Body of pancreas (tissue), 4 donors: Measurements from ENCODE around the gene CFAP119. TPM values are rescaled to one million over a fixed set of nuclear protein-coding genes. Genes with fewer than 3 reads are reported as not detected.

ENCODE experiments used
- ATAC-seq: fragments of 150-250 bp; one replicate; pipeline ENCODE4 v1.9.1; 2016
- DNase-seq, 4 donors: peaks; one replicate each; pipeline ENCODE4 v3.0.0-alpha.2; 2019
- H3K27ac ChIP-seq, 4 donors: fragments of 200-600 bp; sonication (generic); 1 replicate in 3 of 4; 2 replicates in 1 of 4; pipeline versions ENCODE4 v1.5.1 to v1.6.1; 2016 to 2019; ENCODE audit warnings: mild to moderate bottlenecking in 1 of 4, mixed read lengths in 1 of 4, moderate library complexity in 1 of 4
- H3K27me3 ChIP-seq, 2 donors: fragments of 200-600 bp; sonication (generic); one replicate each; pipeline ENCODE4 v1.6.0; 2016; ENCODE audit warnings: mild to moderate bottlenecking in 1 of 2
- H3K36me3 ChIP-seq, 2 donors: fragments of 200-600 bp; sonication (generic); replicated peaks in 1 of 2; 2 replicates each; pipeline ENCODE4 v1.5.1; 2016; ENCODE audit warnings: low read depth in 2 of 2; ENCODE audit not compliant: insufficient read depth in 1 of 2
- H3K4me1 ChIP-seq: fragments of 200-600 bp; sonication (generic); one replicate; pipeline ENCODE4 v1.6.0; 2016
- H3K4me3 ChIP-seq, 2 donors: fragments of 200-600 bp; sonication (generic); 1 replicate in 1 of 2; 2 replicates in 1 of 2; pipeline ENCODE4 v1.5.1; 2016 to 2019
- H3K9me3 ChIP-seq, 3 donors: fragments of 200-600 bp; sonication (generic); 1 replicate in 2 of 3; 2 replicates in 1 of 3; pipeline ENCODE4 v1.5.1; 2016
- CTCF ChIP-seq, 7 experiments: fragments of 450-650 bp in 4 of 7; fragments of 200-600 bp in 3 of 7; sonication (generic) in 3 of 7; IDR thresholded peaks; one replicate each; pipeline ENCODE4 v1.5.1; 2016 to 2019; ENCODE audit warnings: antibody characterized with exemption in 7 of 7
- POLR2A ChIP-seq, 3 donors: fragments of 450-650 bp; IDR thresholded peaks; one replicate each; pipeline ENCODE4 v1.6.1; 2016; ENCODE audit warnings: antibody characterized with exemption in 3 of 3, mild to moderate bottlenecking in 2 of 3
- WGBS, 2 donors: methylation state at CpG; one replicate each; pipeline ENCODE4 v1.1.5; 2017; 5-methylcytosine and 5-hydroxymethylcytosine counted together
- intact Hi-C: fragments of 100-400 bp; cut with DNase I; formaldehyde crosslinking; loops from one replicate; pipeline ENCODE4 v1.15.1; 2023
- total RNA-seq, 2 donors: library from RNA; depleted of rRNA; stranded (reverse); fragments of >200 nt; gene quantifications; one replicate each; pipeline ENCODE4 v1.1.0, GENCODE V29; 2016

Gene CFAP119
- total RNA-seq, 2 donors from 2014 or later: 1.6 to 28.0 TPM

- TF ChIP-seq CTCF (IDR thresholded peaks at IDR 0.05) (no peak), POLR2A (IDR thresholded peaks at IDR 0.05) (no peak)
- DNase-seq (no peak), ATAC-seq (no peak)
- H3K36me3 ChIP-seq: peaks cover 0 to 7% of the 10 kb centered on the region in 2 donors
- peaks cover 18% of the 10 kb centered on the region for H3K4me1 ChIP-seq
- WGBS, 2 donors: 59 to 78% methylated on average over 4 of the region's 4 CpGs
- no peaks in the 10 kb centered on the region for H3K9me3 ChIP-seq
- no peak overlapping the region for H3K27ac ChIP-seq
- no peaks in the 10 kb centered on the region for H3K27me3 ChIP-seq
- no peak overlapping the region for H3K4me3 ChIP-seq
- intact Hi-C loops: no loop called here
Observed at GRCh38 chr16:30780549-30780948, 18.7 kb upstream of the CFAP119 start.

- ATAC-seq (no peak), DNase-seq (no peak)
- WGBS, 2 donors: 94 to 95% methylated on average over 3 of the region's 3 CpGs
- H3K9me3 ChIP-seq: no peaks in the 10 kb centered on the region
- intact Hi-C loops: no loop called here
- no peak overlapping the region for H3K4me3 ChIP-seq
- no peaks in the 10 kb centered on the region for H3K27me3 ChIP-seq
- TF ChIP-seq CTCF (IDR thresholded peaks at IDR 0.05) (no peak), POLR2A (IDR thresholded peaks at IDR 0.05) (no peak)
- peaks cover 16% of the 10 kb centered on the region for H3K4me1 ChIP-seq
- H3K36me3 ChIP-seq: peaks cover 0 to 7% of the 10 kb centered on the region in 2 donors
- no peak overlapping the region for H3K27ac ChIP-seq
Observed at GRCh38 chr16:30780021-30780420, 18.2 kb upstream of the CFAP119 start.

- DNase-seq (no peak), ATAC-seq (no peak)
- 87 to 91% methylated on average over 5 to 6 of the region's 6 CpGs for WGBS, 2 donors
- H3K27me3 ChIP-seq: no peaks in the 10 kb centered on the region
- H3K36me3 ChIP-seq: peaks cover 0 to 7% of the 10 kb centered on the region in 2 donors
- TF ChIP-seq CTCF (IDR thresholded peaks at IDR 0.05) (no peak), POLR2A (IDR thresholded peaks at IDR 0.05) (no peak)
- no peak overlapping the region for H3K4me3 ChIP-seq
- intact Hi-C loops: no loop called here
- peaks cover 19% of the 10 kb centered on the region for H3K4me1 ChIP-seq
- H3K9me3 ChIP-seq: no peaks in the 10 kb centered on the region
- no peak overlapping the region for H3K27ac ChIP-seq
Observed at GRCh38 chr16:30779596-30779995, 17.7 kb upstream of the CFAP119 start.

- H3K36me3 ChIP-seq: peaks cover 0 to 7% of the 10 kb centered on the region in 2 donors
- H3K27ac ChIP-seq: peak overlapping the region in 1 of 4 donors; percentile 9
- no peak for ATAC-seq
- no peak for DNase-seq
- intact Hi-C loops: no loop called here
- no peaks in the 10 kb centered on the region for H3K27me3 ChIP-seq
- 85 to 91% methylated on average over 13 to 14 of the region's 14 CpGs for whole genome bisulfite sequencing, 2 donors
- no peak for TF ChIP-seq CTCF (IDR thresholded peaks at IDR 0.05)
- TF ChIP-seq POLR2A (IDR thresholded peaks at IDR 0.05): no peak
- peaks cover 19% of the 10 kb centered on the region for H3K4me1 ChIP-seq
- H3K9me3 ChIP-seq: no peaks in the 10 kb centered on the region
- H3K4me3 ChIP-seq: no peak overlapping the region
Observed at GRCh38 chr16:30778549-30779244, 16.8 kb upstream of the CFAP119 start.
